DLD1 (cell line): Measurements from ENCODE around the gene SCN7A.

ENCODE experiments used
- in situ Hi-C: cut with HindIII; loops from 2 replicates; pipeline ENCODE4 v1.10.0; 2017; ENCODE audit warnings: low sequenced_read_pairs

The SCN7A gene

DNA sequence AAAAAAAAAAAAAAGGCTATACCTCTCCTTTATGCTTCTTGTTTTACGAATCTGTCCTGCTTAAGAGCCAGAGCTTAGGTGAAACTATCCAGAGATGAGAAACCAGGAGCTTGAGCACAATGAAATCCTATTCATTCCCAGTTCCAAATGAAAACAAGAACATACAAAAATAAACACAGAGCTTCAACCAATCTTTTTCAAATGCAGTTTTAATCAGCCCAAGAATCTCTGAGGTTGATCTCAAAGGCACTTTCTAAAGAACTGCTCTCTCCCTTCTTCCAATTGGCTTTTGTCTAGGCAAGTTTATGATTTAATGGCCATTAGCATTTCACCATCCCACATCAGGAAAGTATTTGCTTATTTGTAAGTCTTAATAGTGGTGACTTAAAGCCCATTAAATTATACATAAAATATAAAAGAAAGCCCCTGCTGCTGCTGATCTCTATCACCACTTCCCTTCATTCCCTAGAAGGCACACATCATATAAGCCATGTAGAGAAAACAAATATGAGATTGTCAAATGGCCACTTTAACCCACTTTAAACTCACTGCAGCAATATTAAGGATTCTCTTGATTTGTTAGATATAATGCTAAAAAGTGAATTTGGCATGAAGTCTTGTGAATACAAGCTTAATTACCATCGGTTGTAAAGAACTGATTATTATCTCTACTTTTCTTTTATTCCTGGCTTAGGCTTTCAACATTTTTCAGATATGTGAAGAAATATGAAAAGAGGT is 89.0 kb downstream of the SCN7A start:
- in situ Hi-C loops: no loop called here

DNA sequence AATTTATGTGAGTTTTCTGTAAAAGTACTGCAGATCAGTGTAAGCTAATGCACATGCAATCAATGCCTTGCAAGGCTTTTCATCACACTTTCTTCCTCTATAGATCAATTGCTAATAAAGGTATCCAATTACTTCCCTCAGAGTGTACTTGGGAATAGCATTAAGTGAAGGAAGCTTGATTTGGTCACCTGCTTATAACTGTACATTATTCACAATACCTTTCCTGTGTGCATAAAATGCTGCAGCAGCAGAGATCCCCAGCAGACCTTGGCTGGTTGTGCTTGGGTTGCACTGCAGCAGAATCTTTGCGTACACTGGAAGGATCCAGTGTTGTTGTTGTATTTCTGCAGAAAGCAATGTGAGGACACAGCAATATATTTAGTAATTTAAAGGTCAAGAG is 99.8 kb downstream of the SCN7A start:
- in situ Hi-C loops: no loop called here

DNA sequence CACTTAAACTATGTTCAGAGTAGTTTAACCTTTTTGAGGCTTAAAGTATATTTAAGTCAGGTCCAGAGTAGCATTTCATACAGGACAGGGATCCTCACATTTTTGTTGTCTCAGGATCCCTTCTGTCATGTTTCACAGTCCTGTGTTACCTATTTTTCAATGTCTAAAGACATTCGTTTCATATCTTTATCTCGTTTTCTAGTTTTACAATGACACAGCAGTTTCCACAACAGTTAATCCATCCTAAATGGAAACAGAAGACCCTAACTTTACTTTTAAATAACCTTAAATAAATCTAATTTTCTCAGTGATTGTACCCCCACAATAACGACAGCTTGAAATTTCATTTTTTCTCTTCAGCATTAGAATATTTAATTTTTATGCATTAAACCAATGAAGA is 101.0 kb downstream of the SCN7A start:
- in situ Hi-C loops: no loop called here

- in situ Hi-C loops: no loop called here
These were observed 105.5 kb downstream of the SCN7A start for GRCh38 chr2:166388481-166389070.

GRCh38 chr2:166385313-166385712 is 108.7 kb downstream of the SCN7A start:
- in situ Hi-C loops: no loop called here

DNA sequence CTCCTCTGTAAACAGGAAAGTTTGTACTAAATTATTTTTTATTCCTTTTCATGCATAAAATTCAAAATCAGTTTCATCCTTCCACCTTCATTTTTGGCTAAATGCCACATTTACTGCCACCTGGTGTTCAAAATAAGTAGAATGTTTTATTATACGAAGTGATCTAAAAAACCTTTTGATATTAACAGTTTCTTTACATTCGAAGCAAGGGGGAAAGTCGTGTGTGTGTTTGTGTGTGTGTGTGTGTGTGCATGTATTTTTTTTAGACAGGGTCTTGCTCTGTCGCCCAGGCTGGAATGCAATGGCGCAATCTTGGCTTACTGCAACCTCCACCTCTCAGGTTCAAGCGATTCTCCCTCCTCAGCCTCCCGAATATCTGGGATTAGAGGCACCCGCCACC is 109.3 kb downstream of the SCN7A start:
- in situ Hi-C loops: no loop called here

- in situ Hi-C loops: no loop called here
These were observed 111.6 kb downstream of the SCN7A start for GRCh38 chr2:166382448-166382847.

GRCh38 chr2:166380615-166381014 is 113.4 kb downstream of the SCN7A start:
- in situ Hi-C loops: no loop called here

GRCh38 chr2:166376873-166377272 is 117.2 kb downstream of the SCN7A start:
- in situ Hi-C loops: no loop called here

GRCh38 chr2:166376488-166376828 is 117.6 kb downstream of the SCN7A start:
- in situ Hi-C loops: no loop called here

DNA sequence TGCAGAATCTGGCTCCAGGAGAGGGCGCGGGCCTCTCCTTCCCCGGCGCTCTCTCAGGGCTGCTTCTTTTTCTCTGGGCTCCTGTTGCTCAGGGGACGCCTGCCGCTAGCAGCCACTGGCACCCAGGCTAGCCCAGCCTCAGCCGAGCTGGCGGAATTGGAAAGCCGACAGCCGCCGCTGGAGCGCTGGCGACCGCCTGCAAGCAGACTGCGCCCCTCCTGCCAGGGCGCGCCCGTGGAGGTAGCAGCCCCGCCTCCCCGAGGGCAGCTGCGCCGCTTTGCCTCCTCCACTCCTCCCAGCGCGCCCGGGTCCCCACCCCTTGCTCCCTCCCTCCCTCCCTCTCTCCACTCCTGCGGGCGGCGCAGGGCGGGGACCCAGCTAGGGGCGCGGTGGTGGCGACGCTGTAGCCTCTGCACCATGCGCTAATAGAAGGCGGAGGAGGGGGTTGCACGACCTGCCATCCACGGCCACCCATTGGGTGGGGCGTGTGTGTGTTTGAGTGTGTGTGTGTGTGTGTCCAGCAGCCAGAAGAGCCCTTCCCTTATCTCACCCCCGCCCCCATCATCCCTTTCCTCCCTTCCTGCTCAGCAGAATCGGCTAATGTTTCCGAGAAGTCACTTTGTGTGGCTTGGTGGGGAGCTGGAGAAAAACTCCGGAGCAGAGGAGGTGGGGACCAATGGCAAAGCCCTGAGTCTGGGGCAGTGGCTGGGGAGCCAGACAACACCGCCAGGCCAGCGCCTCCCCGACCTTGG is 118.1 kb downstream of the SCN7A start, which contains the start of gene SCN9A:
SCN9A (minus strand) TSS at position 209 of the 752 bp plus-strand sequence. CDS start 64,188 bp downstream, outside the sequence.
- in situ Hi-C loops: no loop called here

DNA sequence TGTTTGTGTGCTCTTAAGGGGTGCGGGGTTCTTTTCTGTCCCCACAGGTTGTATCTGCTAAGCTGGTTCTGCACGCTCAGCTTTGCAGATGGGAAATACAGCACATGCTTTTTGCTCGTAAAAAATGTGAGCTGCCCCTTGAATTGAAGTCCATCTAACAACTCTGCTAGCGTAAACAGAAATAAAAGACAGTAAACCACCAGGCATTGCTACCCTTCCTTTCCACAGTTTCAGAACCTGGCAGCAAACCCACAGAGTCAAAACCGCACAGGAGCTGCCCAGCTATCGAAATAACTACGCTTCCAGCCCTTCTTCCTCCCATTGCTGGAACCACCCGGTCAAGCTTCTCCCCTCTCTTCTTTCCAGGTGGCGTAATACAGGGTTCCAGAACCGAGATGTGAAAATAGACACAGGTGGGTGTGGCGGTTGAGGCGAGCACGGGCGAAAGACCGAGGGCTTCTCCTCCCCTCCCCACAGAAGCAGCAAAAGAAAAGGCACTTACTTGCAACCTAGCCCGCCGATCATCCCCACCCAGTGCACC is 118.8 kb downstream of the SCN7A start:
- in situ Hi-C loops: no loop called here

GRCh38 chr2:166373951-166374350 is 120.1 kb downstream of the SCN7A start:
- in situ Hi-C loops: no loop called here

DNA sequence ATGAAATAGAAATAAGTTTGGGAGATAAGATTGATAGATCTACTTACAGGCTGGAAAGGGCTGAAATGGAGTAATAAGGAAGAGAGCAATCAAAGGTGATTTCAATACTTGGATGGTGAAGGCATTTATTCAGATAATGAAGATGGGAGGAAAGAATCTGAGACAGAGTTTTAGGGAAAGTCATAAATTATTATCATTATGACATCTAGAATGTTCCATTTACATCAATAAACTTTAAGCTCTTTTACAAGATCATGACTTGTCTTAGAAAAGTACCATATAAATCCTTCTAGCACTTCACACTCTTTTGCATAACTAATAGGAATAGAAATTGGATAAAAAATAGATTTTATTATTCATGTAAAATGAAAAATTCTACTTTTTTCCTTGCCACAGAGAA is 120.5 kb downstream of the SCN7A start:
- in situ Hi-C loops: no loop called here

GRCh38 chr2:166373105-166373504 is 120.9 kb downstream of the SCN7A start:
- in situ Hi-C loops: no loop called here

- in situ Hi-C loops: no loop called here
These were observed 122.0 kb downstream of the SCN7A start for GRCh38 chr2:166372046-166372445.

GRCh38 chr2:166365803-166366420 is 128.1 kb downstream of the SCN7A start:
- in situ Hi-C loops: no loop called here

DNA sequence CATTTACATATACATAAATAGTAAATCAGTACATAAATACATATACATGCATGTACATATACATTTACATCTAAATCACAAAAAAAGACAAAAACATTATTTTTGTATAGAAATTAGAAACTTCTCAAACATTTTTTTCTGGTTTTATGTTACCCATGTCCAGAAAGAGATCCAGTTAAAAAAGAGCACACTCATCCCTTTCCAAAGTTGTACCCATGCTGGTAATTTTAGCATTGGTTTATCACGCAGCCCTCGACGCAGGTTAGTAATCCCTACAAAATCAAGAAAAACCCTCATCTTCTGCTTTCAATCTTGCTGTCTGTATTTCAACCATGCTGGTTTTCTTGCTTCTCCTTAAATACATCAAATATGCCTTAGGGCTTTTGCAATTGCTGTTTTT is 128.8 kb downstream of the SCN7A start:
- in situ Hi-C loops: no loop called here

DNA sequence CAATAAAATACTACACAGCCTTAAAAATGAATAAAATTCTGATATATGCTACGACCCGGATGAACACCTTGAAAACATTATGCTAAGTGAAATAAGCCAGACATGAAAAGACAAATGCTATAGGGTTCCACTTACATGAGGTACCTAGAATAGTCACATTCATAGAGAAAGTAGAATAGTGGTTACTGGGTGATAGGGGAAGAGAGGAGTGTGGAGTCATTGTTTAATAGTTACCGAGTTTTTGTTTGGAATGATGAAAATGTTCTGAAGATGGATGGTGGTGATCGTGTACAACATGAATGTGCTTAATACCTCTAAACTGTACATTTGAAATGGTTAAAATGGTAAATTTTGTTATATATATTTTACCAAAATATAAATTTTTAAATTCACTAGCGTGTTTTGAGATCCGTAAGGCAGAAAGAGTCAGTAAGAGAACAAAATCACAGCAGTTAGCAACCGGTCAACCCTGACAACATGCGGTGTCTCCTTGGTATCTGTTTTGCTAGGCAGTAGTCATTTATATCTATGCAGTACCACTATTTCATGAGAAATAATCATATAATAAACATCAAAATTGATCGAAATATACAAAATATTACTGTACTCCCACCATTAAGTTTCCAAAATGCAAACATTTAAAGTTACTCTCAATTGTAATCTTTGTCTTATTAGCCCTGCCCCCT is 129.4 kb downstream of the SCN7A start:
- in situ Hi-C loops: no loop called here

GRCh38 chr2:166361351-166362153 is 132.5 kb downstream of the SCN7A start:
- in situ Hi-C loops: no loop called here
